IPS DF 19.7 (cell line): Measurements from ENCODE around the gene CCDC192.
"Not testable (repeated sequence)": the region's sequence is repeated elsewhere in the genome, so short reads cannot be mapped to it uniquely, and the experiment has no call there.

Experiments used
- DNase-seq: peaks from one replicate; pipeline ENCODE4 v3.0.0-alpha.2; 2013; ENCODE audit warnings: low read depth, low spot score

CCDC192 gene

GRCh38 chr5:127702926-127703561, at the start of gene CCDC192:
CCDC192 (plus strand) TSS chr5:127703391; CDS start chr5:127703446, 55 bp downstream.
- DNase-seq: no peak

DNA sequence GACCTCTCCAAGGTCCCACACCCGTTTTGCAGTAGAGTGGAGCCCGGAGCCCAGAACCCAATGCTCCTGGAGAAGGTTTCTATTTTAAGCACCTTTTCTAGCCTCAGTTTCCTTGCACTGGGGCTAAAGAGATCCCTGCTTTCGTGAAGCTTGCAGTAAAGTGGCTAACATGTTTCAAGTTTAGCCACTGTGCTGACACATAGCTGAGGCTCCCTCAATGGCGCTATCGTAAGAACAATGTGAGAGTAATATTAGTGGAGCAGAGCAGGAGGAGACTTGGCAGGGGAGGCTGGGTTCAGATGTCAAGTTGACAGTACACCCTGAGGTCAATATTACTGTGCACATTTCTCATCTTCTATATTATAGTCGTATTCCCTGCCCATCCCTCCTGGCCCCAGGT, 46.4 kb upstream of the CCDC192 start:
- DNase-seq: no peak

DNA sequence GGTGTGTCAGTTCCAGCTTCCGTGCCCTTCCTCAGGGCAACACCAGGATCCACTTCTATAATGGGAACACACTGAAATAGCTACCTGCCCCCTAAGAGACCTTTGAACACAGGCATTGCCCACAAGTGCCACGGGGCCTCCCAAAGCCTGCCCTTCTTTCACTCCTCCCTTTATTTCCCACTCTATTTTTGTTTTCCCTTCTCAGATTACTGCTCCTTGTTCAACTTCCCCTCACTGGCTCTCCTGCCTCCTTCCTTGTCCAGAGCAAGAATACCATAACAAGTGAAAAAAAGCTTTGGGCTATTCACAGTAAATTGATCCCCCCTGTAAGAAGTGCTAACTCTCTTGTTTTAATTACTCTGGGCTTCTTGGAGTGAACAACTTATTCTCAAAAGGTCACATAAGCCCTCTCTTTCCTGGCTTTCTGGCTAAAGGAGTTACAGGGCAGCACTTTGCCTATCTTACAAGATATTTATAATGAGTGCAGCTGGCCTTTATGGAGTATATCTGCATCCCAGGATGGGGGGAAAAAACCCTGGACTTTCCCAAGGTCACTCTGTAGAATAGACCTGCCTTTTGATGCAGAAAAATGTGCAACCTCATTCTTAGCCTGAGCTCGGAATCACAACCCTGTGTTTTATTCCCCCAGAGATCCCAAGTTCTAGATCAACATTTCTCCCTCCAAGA, 43.0 kb upstream of the CCDC192 start:
- no peak for DNase-seq

DNA sequence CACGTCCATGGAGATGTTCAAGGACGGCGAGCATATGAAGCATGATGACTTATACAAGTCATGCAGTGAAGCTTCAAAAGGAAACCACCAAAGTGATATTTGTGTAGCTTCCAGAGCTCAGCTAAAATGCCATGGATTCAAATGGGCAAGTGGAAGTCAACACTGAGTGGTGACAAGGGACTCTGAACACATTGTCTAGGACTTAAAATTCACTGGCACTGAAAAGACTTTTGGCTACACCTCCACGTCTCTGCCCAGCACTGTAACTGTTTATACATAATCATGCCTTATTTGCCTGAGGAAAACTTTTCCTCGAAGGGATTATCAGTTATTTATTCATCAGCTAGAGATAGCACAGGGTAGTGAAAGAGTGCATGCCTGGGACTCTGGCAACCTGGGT, 39.1 kb upstream of the CCDC192 start:
- no peak for DNase-seq

DNA sequence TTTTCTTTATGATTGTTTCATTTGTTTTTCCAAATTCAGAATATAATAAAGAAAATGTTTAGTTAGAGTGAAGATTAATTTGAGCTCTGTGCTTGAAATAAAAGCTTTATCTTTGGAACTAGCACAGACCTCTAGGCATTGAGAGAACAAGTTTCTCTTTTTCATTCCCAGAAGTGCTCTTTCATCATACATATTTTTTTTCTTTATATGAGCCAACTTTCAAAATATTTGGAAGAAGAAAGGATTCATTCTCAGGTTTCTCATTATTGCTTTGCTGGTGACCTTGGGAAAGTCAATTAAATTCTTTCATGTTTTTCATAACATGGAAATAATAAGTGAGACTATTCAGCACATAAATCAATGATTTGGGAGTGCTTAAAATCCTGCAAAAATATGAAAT, 37.5 kb upstream of the CCDC192 start:
- no peak for DNase-seq

GRCh38 chr5:127666043-127666716, 37.0 kb upstream of the CCDC192 start:
- no peak for DNase-seq

DNA sequence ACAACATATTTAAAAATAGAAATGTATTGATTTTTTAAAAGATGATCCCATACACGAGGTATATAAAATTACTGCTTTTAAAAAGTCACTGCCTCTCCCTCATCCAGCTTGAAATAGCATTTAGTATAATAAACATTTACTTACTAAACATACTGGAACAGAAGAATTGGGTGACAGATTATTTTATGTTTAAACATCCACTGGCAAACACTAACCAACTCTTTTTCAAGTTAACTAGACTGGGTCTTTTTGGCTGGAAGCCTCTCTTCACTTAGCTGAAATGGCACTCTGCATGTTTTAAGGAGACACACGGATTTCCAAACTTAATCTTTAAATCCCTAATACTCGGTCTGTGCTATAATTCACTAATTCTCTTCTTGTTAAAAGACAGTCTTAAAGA, 35.3 kb upstream of the CCDC192 start:
- no peak for DNase-seq

GRCh38 chr5:127671218-127671617, 32.0 kb upstream of the CCDC192 start:
- DNase-seq: no peak

- no peak for DNase-seq
Observed at GRCh38 chr5:127673117-127673800, 29.9 kb upstream of the CCDC192 start.

GRCh38 chr5:127676951-127677350, 26.2 kb upstream of the CCDC192 start:
- not testable (repeated sequence) for DNase-seq

GRCh38 chr5:127679691-127680330, 23.4 kb upstream of the CCDC192 start:
- not testable (repeated sequence) for DNase-seq

DNA sequence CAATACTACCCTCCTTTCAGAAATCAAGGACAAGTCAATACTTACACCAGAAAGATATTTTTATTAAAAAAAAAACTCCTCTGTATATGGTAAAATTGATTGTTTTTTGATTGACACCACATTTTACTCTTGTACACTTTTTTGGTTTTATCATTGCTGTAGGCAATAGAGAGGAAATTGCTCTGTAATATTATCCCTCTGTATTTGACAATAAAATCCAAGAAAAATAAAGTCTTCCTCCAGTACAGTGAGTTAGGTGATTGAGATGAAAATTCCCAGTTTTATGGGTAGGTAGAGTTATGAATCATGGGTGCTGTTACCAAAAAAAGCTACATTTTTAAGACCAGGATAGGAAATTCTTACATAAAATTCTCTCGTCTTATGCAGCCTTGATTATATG, 22.6 kb upstream of the CCDC192 start:
- no peak for DNase-seq

DNA sequence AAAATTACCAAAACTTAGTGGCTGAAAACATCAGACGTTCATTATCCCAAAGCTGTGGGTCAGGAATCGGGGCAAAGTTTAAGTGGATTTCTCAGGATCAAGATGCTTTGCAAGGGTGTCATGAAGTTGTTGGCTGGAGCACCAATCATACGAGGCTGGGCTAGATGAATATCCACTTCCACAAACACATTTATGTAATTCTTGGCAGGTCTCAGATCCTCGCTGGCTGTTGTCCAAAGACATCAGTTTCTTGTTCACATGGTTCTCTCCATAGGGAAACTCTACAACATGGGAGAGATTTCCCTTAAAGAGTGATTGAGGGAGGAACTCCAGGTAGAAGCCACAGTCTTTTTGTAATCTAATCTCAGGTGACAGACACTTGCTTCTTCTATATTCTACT, 20.2 kb upstream of the CCDC192 start:
- no peak for DNase-seq

DNA sequence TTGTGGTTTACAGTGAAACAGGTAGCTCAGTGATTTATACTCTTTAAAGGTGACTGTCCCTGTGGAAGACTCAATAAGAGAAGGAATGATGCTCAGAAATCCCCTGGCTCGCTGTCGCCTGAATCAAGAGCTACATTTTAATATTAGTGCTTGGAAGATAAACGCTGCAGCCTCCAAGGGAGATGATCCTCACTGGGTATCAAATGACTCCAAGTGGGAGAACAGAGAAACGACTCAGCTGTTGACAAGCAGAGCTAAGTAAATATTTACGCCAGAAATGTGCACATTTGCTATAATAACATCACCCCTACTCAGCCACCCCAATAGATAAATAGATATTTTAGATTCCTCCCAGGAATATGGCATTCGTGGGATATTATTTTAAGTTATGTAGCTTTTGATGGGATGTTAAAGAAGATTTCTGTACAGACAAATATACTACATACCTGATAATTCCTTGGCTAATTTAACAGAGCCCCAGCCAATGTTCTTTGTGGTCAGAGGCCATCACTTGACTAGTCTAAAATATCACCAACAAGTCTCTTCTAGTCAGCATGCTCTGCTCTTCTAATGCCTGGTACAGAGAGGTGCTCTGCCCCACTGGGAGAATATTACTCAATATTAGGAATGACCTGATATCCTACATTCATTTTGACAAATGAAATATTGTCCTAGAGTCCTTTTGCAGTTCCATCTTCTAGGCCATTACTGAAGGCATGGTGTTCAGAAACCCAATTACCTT, 18.3 kb upstream of the CCDC192 start:
- DNase-seq: no peak

GRCh38 chr5:127685662-127686061, 17.5 kb upstream of the CCDC192 start:
- no peak for DNase-seq

GRCh38 chr5:127686424-127686823, 16.8 kb upstream of the CCDC192 start:
- DNase-seq: no peak

DNA sequence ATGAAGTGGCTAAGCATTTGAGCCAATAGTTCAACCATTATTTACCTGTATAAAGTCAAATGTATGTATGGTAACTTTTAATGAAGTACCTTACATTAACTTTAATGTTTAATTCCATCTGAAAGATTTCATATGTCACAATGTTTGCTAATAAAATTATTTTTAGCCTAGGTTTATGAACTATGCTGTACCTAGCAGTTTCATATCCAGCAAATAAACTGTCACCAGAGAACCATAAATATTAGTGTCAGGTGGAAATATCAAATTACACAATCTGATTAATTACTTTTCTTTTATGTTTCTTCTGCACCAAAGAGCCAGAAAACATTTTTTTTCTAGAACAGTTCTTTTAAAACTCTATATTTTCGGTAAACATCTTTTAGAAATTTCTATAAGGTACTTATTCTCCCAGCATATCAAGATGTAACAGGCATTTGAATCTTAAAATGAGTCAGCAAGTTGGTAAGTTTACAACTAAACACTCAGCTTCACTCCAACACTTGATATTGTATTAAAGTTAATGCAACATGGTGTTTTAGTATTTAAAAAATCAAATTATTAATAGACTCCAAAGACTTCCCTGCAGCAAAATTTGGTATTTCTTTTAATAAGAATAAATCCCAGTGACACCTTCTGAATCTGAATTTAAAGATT, 8.5 kb upstream of the CCDC192 start:
- no peak for DNase-seq

- DNase-seq: no peak
Observed at GRCh38 chr5:127695346-127695745, 7.8 kb upstream of the CCDC192 start.

- no peak for DNase-seq
Observed at GRCh38 chr5:127696683-127697082, 6.5 kb upstream of the CCDC192 start.

DNA sequence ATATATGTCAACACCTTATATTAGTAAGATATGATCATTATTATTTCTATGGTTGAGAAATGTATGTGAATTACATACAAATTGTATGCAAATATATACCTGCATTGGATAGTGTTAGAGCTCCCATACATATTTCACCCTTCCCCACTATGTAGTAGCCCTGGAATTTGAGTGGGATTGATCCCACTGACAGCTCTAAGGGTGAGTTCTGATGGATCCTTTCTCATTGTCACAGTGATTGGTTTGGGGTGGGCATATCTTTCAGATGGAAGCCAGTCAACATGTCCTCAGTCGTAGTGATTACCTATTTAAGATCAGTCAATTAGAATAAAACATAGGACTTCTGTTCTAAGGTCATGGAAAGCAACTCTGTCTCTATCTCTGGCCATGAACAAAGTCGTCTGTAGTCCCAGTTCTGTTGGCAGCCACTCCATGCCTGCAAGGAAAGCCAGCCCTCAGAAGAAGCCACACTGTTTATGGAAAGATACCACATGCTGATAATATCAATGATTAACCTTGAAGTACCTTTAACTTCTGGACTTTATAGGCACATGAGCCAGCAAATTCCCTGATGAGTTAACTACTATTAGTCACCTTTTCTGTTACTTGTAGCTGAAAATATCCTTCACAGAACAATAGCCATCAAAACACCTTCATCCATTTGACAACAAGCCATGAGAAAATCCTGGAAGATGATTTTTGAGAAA, 5.1 kb upstream of the CCDC192 start:
- no peak for DNase-seq
